NB4 (cell line): ENCODE results near the gene CABCOCO1.

Experiments used
- CTCF ChIP-seq: IDR thresholded peaks from one replicate; pipeline ENCODE4 v1.5.1; 2012; ENCODE audit warnings: low read depth, low read length
- MAX ChIP-seq: IDR thresholded peaks from 2 replicates; pipeline ENCODE4 v1.6.1; 2011; ENCODE audit warnings: low read depth, low read length
- POLR2A ChIP-seq: IDR thresholded peaks from 2 replicates; pipeline ENCODE4 v1.6.1; 2011; ENCODE audit warnings: mild to moderate bottlenecking; ENCODE audit not compliant: insufficient read length; ENCODE audit errors: extremely low read depth

DNA sequence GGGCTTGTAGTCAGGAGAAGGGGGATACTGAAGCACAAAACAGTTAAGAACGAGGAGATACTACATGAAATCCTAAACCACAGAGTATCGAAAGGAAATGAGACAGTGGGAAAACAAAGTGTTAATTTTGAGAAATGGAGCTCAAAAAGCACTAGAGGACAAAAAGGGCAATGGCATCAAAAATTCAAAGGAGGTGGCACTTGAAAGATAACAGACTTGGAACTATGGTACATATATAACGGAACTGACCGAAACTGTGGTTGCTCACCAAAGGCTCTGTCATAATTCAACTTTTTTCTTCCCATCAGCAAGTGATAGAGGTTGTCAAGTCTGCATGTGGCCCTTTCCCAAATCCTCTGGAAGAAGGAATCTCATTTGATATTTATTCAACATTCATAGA is 97.0 kb downstream of the CABCOCO1 start:
- no peak for TF ChIP-seq MAX
- TF ChIP-seq CTCF, result no peak
- no peak for TF ChIP-seq POLR2A
